Body of pancreas (tissue), 4 donors: ENCODE results near the gene ANKRD44.

Experiments used
- CTCF ChIP-seq, 7 experiments: fragments of 450-650 bp in 4 of 7; fragments of 200-600 bp in 3 of 7; sonication (generic) in 3 of 7; IDR thresholded peaks; one replicate each; pipeline ENCODE4 v1.5.1; 2016 to 2019; ENCODE audit warnings: antibody characterized with exemption in 7 of 7
- POLR2A ChIP-seq, 3 donors: fragments of 450-650 bp; IDR thresholded peaks; one replicate each; pipeline ENCODE4 v1.6.1; 2016; ENCODE audit warnings: antibody characterized with exemption in 3 of 3, mild to moderate bottlenecking in 2 of 3

GRCh38 chr2:197258580-197258979 lies 52.0 kb downstream of the ANKRD44 start:
- TF ChIP-seq CTCF (IDR thresholded peaks at IDR 0.05): no peak
- TF ChIP-seq POLR2A (IDR thresholded peaks at IDR 0.05): no peak
